GM21526 (cell line): ENCODE data around the gene PTGER1.

Experiments
- ATAC-seq: cut with Tn5 transposase; IDR thresholded peaks from one replicate; pipeline ENCODE4 v1.9.1; 2021; ENCODE audit warnings: moderate library complexity; ENCODE audit not compliant: unreplicated experiment, low FRiP score

The PTGER1 gene

GRCh38 chr19:14503285-14503684, 28.1 kb upstream of the PTGER1 start:
- ATAC-seq = no peak

DNA sequence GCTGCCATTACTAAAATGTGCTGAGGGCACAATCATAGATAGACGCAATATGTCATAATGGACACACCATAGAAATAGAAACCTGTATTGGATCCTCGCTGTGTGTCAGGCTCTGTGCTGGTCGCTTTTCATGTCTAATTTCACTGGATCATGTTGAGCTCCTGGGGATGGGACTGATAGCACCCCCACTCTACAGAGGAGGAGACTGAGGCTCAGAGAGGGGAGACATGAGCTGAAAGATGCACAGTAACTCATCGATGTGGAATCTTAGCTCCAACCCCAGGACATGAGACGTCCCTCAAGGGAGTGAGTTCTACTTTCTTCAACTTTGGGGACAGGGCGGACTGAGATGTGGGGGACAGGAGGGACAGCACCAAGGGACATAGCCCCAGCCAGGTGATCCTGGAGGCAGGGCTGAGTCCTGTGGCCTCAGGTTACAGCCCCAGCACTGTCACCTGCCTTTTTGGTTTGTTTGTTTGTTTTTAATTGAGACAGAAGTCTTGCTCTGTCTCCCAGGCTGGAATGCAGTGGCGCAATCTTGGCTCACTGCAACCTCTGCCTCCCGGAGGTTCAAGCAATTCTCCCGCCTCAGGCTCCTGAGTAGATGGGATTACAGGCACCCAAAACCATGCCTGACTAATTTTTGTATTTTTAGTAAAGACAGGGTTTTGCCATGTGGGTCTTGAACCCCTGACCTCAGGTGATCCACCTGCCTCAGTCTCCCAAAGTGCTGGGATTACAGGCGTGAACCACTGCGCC, 27.4 kb upstream of the PTGER1 start:
- ATAC-seq = no peak

DNA sequence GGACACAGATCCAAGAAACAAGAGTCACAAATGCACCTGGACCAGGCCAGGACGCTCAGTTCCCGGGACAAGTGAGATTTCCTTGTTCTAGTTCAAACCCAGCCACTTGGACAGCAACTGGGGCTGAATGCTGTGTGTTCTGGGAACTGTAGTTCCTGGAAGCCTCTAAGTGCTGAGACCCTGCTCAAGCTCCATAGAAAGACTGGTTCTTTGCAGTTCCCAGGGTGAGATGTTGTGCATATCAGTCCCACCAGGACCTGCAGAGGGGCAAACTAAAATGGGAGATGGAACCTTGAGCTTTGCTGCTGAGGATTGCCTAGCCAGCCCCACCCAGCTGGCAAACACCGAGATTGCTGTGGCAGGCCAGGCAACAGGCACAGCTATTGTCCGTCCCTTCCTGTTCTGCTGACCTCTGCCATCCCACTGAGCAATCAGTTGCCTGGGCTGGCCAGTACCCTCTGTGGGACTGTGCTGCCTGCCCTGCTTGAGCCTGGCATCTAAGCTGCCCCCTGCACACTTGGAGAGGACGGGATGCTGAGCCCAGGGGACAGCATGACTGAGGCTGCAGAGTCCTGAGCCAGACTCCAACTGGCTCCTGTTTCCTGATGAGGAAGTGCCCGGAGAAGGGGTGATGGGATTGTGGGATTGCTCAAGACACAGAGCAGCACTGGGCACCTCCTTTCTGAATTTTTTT, 22.2 kb upstream of the PTGER1 start:
- ATAC-seq = no peak

- no peak for ATAC-seq
Observed at GRCh38 chr19:14496834-14497227, 21.7 kb upstream of the PTGER1 start.

DNA sequence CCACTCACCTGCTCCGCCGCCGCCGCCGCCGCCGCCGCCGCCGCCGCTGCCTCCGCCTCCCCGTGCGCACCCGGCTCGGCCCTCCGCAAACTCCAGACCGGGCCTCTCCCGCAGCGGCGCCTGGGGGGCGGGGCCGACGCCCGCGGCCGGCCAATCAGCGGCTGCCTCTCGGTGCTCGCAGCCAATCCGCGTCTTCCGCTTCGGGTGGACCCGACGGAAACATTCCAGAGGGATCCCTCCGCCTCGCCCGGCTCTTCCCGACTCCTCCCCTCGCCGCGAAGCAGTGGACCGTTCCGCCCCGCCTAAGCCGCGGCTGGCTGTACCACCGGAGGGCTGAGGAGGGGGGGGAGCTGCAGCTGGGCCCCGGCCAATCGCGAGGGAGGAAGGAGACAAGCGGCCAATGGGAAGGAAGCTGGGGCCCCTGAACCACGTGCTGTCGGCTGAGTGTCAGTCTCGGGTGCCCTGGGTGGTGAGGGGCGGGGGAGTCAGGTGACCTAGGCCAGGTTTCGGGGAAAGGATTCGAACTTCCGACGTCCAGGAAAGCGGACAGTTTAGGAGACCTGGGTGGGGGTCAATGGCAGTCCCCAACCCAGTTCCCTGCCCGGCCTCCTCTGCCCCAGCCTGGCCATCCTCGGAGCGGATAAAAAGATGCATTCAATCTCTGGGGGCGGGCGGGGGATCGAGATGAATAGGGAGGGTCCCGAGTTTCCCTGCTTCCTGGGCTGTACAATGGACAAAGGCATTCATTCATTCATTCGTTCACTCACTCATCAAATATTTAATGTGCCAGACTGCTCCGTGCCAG, 21.1 kb upstream of the PTGER1 start, which contains the start of gene GIPC1:
Gene GIPC1 (minus strand): TSS at position 99 of the 805 bp plus-strand sequence. CDS start 13,151 bp downstream, outside the sequence.
- no peak for ATAC-seq

DNA sequence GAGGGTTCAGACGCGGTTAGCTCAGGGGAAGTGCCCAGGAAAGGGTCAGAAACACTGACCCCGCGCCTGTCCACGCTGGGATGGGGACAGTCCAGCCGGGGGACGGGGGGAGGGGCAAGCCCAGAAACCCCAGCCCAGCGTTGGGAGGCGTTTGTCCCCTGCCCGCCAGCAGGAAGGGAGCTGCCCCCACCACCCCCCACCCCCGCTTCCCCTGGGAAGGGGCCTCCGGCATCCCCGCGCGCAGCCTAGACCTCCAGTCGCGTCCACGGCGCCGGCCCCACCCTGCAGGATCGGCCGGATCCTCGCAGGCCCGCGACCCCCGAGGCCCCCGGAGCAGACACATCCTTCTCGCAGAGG, 20.5 kb upstream of the PTGER1 start:
- ATAC-seq = no peak

- no peak for ATAC-seq
Observed at GRCh38 chr19:14494910-14495671, 19.9 kb upstream of the PTGER1 start.

GRCh38 chr19:14494411-14494810, 19.3 kb upstream of the PTGER1 start:
- no peak for ATAC-seq

DNA sequence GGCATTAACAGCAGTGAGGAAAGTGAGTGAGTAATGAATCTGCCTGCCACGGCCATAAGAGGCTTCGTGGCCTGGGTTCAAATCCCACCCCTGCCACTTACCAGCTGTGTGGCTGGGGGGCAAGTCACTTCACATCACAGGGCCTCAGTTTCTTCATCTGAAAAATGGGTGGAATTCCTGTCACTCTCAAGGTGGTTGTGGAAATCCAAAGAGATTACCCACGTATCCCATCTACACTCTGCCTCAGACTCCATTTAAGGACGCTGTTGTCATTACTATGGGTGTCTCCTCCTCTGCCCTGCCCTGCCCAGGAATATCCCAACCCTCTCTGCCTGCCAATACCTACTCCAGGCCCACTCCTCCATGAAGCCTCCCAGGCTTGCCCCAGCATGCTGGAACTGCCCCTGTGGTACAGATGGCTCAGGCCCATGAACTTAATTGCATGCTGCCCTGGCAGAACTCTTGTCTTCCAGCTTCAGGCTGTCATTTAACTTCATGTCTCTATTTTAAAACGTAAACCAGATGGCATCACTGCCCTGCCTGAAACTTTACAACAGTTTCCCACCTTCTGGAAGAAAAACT, 17.7 kb upstream of the PTGER1 start:
- ATAC-seq = no peak

- ATAC-seq = no peak
Observed at GRCh38 chr19:14487370-14488125, 12.4 kb upstream of the PTGER1 start.

DNA sequence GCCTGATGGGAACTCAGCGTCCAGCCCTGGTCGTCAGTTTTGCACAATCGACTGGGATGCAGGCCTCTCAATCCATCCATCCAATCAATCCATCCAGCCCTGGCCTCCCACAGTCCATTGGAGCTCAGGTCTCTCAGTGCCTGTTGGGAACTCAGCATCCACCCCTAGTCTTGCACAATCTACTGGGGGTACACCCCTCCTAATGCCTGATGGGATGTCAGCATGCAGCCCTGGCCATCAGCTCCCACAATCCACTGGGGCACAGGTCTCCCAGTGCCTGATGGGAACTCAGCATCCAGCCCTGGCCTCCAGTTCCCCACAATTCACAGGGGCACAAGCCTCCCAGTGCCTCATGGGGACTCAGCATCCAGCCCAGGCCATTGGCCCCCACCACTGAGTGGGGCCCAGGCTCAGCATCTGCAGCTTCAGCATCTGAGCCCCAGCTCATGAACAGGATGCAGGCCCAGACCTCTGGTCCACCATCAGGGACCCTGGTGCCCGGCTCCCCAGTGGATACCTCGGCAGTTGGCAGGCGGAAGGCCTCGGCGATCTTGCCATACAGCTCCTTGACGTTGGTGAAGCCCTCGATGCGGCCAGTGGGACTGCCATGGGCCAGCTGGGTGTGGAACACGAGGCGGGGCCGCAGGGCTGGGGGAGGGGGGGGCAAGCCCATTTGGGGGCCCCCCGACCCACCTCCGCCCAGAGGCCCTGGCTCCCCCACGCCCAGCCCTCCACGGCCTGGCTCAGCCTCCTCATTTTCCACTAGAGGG, 7.2 kb upstream of the PTGER1 start:
- ATAC-seq = no peak

- ATAC-seq = no peak
Observed at GRCh38 chr19:14480700-14481079, 5.5 kb upstream of the PTGER1 start.

DNA sequence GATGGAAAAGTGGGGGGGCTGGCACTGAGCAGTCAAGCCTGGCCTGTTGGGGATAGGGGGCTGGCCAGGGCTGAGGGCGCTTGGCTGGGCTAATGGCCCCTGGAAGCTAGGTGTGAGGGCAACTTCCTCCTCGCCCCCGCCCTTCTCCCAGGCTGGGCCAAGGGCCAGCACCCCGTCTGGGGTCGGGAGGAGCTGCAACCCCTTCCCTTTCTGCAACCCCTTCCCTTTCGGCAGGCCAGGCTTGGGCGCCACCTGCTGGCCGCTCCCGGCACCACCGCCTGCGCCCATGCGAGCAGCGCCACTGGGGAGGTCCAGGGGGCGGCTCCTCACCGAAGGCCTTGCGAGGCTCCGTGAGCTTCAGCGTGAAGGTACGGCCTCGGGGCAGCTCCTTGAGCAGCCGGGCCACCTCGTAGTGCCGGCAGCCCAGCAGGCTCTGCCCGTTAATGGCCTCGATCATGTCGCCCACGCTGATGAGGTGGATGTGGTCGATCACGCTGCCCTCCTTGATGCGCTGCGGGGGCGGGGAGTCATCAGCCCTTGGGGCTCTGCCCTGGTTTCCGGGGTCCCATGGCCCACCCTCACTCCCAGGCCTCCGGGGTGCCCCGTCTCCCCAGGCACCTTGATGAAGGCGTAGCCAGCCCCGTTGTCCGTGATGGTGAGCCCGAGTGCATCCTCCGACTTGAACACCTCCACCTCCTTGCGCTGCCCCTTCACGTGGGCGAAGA, 5.0 kb upstream of the PTGER1 start:
- no peak for ATAC-seq

DNA sequence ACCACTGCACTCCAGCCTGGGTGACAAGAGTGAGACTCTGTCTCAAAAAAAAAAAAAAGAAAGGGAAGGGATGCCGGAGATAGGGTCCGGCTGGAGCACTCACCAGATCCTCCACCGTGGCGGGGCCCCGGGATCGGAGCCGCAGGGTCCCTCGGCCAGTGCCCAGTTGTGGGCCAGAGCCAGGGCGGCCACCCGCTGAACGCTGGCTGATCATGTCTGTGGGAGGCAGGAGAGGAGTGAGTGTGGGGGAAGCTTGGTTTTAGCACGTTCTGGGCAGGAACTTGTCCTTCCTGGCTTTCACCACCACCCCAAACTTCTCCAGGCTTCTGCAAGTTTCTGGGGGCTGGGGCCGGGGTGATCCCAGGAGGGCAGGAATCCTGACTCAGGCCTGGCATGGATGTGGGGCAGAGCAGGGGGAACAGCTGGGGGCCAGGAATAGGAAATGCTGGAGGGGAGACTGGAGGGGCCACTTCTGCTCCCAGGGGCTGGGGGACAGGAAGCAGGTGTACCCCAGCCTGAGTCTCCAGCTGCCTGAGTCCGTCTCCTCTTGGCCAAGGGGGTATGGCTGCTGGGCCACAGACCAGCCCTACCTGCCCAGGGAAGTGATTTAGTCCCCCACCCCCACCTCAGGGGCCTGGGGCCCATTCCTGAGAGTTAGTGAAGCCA, 4.3 kb upstream of the PTGER1 start:
- ATAC-seq = no peak

DNA sequence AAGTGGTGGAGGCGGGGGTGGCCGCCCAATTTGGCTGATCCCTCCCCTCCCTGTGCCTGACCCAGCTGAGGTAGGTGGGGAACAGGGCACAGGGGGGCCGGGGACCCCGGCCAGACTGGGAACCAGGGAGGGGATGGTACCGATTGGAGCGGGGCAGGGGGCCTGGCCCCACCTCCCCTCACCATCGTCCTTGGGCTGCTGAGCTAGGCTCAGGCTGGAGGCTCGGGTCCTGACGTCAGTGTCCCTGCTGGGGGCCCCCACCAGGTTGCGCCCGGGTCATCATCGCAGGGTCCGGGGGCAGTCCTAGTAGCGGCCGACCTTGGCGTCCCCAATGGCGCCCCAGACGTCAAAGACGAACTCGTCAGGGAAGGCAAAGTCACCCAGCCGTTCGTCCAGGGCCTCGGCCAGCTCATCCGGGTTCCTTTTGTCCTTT, 3.0 kb upstream of the PTGER1 start:
- no peak for ATAC-seq

GRCh38 chr19:14477418-14478112, 2.4 kb upstream of the PTGER1 start:
- no peak for ATAC-seq
